ENCODE measurements around the gene USP35.

DNA sequence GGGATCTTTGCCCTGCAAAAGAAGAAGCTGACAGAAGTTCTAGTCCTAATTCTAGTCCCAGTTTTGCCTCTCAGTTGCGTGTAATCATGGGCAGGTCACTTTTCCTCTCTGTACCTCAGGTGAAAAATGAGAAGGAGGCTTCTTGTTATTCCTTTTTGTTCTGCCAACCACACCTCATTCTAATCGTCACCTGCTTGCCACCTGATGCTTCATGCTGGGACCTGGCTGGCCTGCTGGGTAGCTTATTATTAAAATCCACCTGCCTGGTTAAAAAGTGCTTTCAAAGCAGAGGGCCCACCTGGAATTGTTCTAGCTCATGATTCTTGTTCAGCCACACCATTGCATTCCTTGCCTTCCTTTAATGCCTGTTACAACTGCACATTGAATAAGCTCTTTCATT, 40.9 kb upstream of the USP35 start:
- TF ChIP-seq, protein P1, sequence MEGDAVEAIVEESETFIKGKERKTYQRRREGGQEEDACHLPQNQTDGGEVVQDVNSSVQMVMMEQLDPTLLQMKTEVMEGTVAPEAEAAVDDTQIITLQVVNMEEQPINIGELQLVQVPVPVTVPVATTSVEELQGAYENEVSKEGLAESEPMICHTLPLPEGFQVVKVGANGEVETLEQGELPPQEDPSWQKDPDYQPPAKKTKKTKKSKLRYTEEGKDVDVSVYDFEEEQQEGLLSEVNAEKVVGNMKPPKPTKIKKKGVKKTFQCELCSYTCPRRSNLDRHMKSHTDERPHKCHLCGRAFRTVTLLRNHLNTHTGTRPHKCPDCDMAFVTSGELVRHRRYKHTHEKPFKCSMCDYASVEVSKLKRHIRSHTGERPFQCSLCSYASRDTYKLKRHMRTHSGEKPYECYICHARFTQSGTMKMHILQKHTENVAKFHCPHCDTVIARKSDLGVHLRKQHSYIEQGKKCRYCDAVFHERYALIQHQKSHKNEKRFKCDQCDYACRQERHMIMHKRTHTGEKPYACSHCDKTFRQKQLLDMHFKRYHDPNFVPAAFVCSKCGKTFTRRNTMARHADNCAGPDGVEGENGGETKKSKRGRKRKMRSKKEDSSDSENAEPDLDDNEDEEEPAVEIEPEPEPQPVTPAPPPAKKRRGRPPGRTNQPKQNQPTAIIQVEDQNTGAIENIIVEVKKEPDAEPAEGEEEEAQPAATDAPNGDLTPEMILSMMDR (conservative IDR thresholded peaks at IDR 0.05 in 1 of 2, IDR thresholded peaks at IDR 0.05 in 1 of 2; ENCODE audit: extremely low read depth in 1 of 2, insufficient read depth in 1 of 2, low read depth in 1 of 2, low read length in 2 of 2): no peak
- no peak for TF ChIP-seq EZH2 (IDR thresholded peaks at IDR 0.05; ENCODE audit: borderline replicate concordance, low read length)
